NT2/D1 (cell line): ENCODE measurements around the gene DPH7.

Experiments
- SUZ12 ChIP-seq: IDR thresholded peaks from 2 replicates; pipeline ENCODE4 v1.6.1; 2011; ENCODE audit not compliant: insufficient read length, insufficient read depth; ENCODE audit errors: extremely low read depth
- ZNF274 ChIP-seq: IDR thresholded peaks from 2 replicates; pipeline ENCODE4 v1.6.1; 2011; ENCODE audit warnings: mild to moderate bottlenecking, low read depth, low read length

DNA sequence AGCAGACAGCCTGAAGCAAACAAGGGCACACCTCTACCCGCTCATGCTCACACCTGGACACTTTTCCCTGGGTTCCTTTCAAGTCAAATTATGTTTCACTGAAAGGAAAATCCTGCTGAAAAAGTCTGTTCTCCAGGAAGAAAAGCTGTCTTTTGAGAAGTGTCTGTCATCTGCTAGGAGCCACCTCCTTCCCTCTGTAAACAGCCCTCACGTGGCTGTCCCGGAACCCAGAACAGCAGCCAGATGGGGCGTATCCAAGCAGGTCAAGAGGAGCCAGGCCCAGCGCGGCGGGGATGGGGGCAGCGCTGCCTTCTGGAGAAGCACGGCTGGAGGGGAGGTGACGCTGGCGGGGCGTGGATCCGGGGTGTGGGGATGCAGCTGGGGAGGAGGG lies 28.5 kb downstream of the DPH7 start, which contains the start of gene PNPLA7:
- TF ChIP-seq SUZ12, result no peak
- no peak for TF ChIP-seq ZNF274
